ENCODE results near the gene ZNF79. TPM values are rescaled to one million over a fixed set of nuclear protein-coding genes. Genes with fewer than 3 reads are reported as not detected.

Gene ZNF79
- total RNA-seq, 2 experiments from 2014 or later: 7.9 to 8.1 TPM

GRCh38 chr9:127402401-127403090, 21.6 kb upstream of the ZNF79 start:
- no peak overlapping the region for H3K27ac Mint-ChIP-seq
- CTCF ChIA-PET: interaction anchor here (0.6 kb wide), 1 partner anchor 9 kb away, joined by 3 read pairs; no protein-coding TSS in a partner anchor

GRCh38 chr9:127403507-127404192, 20.5 kb upstream of the ZNF79 start:
- no peak for DNase-seq
- no peak overlapping the region for H3K27ac Mint-ChIP-seq
- CTCF ChIA-PET: interaction anchor here (0.6 kb wide), 1 partner anchor 11 kb away, joined by 3 read pairs; no protein-coding TSS in a partner anchor

More at GRCh38 chr9:127402401-127403090, 21.6 kb upstream of the ZNF79 start:
- intact Hi-C loops (cut with micrococcal nuclease): no loop called here
- Mint-ChIP-seq H3K27me3 (ENCODE audit: low read depth) (peaks cover 47% of the 10 kb centered on the region), H3K36me3 (ENCODE audit: low read depth) (no peaks in the 10 kb centered on the region), H3K4me3 (no peak overlapping the region), H3K4me1 (ENCODE audit: low read depth) (peaks cover 4% of the 10 kb centered on the region), H3K9me3 (no peaks in the 10 kb centered on the region)
- DNase-seq: no peak

GRCh38 chr9:127404631-127405030, 19.6 kb upstream of the ZNF79 start:
- Mint-ChIP-seq H3K27me3 (ENCODE audit: low read depth) (peaks cover 36% of the 10 kb centered on the region), H3K9me3 (no peaks in the 10 kb centered on the region), H3K36me3 (ENCODE audit: low read depth) (no peaks in the 10 kb centered on the region), H3K4me1 (ENCODE audit: low read depth) (no peaks in the 10 kb centered on the region), H3K4me3 (no peak overlapping the region), H3K27ac (no peak overlapping the region)
- CTCF ChIA-PET: no interaction called here
- intact Hi-C loops (cut with micrococcal nuclease): no loop called here
- no peak for DNase-seq

More at GRCh38 chr9:127403507-127404192, 20.5 kb upstream of the ZNF79 start:
- H3K9me3 Mint-ChIP-seq: no peaks in the 10 kb centered on the region
- no peaks in the 10 kb centered on the region for H3K4me1 Mint-ChIP-seq (ENCODE audit: low read depth)
- no peak overlapping the region for H3K4me3 Mint-ChIP-seq
- intact Hi-C loops (cut with micrococcal nuclease): no loop called here
- H3K36me3 Mint-ChIP-seq (ENCODE audit: low read depth): no peaks in the 10 kb centered on the region
- H3K27me3 Mint-ChIP-seq (ENCODE audit: low read depth): peaks cover 44% of the 10 kb centered on the region

- peaks cover 27% of the 10 kb centered on the region for H3K27me3 Mint-ChIP-seq (ENCODE audit: low read depth)
- no peak overlapping the region for H3K27ac Mint-ChIP-seq
- H3K4me3 Mint-ChIP-seq: no peak overlapping the region
- no peaks in the 10 kb centered on the region for H3K9me3 Mint-ChIP-seq
- CTCF ChIA-PET: no interaction called here
- no peaks in the 10 kb centered on the region for H3K36me3 Mint-ChIP-seq (ENCODE audit: low read depth)
- intact Hi-C loops (cut with micrococcal nuclease): no loop called here
- no peaks in the 10 kb centered on the region for H3K4me1 Mint-ChIP-seq (ENCODE audit: low read depth)
- DNase-seq: no peak
Observed at GRCh38 chr9:127405344-127406125, 18.6 kb upstream of the ZNF79 start.

- peaks cover 26% of the 10 kb centered on the region for H3K27me3 Mint-ChIP-seq (ENCODE audit: low read depth)
- intact Hi-C loops (cut with micrococcal nuclease): no loop called here
- DNase-seq: no peak
- H3K4me3 Mint-ChIP-seq: no peak overlapping the region
- no peaks in the 10 kb centered on the region for H3K9me3 Mint-ChIP-seq
- H3K27ac Mint-ChIP-seq: no peak overlapping the region
- no peaks in the 10 kb centered on the region for H3K4me1 Mint-ChIP-seq (ENCODE audit: low read depth)
- no peaks in the 10 kb centered on the region for H3K36me3 Mint-ChIP-seq (ENCODE audit: low read depth)
- CTCF ChIA-PET: no interaction called here
Observed at GRCh38 chr9:127406799-127407491, 17.2 kb upstream of the ZNF79 start.

GRCh38 chr9:127407492-127407843, 16.7 kb upstream of the ZNF79 start:
- no peaks in the 10 kb centered on the region for H3K9me3 Mint-ChIP-seq
- CTCF ChIA-PET: no interaction called here
- no peak for DNase-seq
- no peaks in the 10 kb centered on the region for H3K36me3 Mint-ChIP-seq (ENCODE audit: low read depth)
- intact Hi-C loops (cut with micrococcal nuclease): no loop called here
- no peak overlapping the region for H3K27ac Mint-ChIP-seq
- peaks cover 28% of the 10 kb centered on the region for H3K27me3 Mint-ChIP-seq (ENCODE audit: low read depth)
- no peaks in the 10 kb centered on the region for H3K4me1 Mint-ChIP-seq (ENCODE audit: low read depth)
- H3K4me3 Mint-ChIP-seq: no peak overlapping the region

GRCh38 chr9:127411122-127411521, 13.1 kb upstream of the ZNF79 start:
- Mint-ChIP-seq H3K9me3 (no peaks in the 10 kb centered on the region), H3K27ac (no peak overlapping the region), H3K27me3 (ENCODE audit: low read depth) (peaks cover 39% of the 10 kb centered on the region), H3K36me3 (ENCODE audit: low read depth) (no peaks in the 10 kb centered on the region), H3K4me1 (ENCODE audit: low read depth) (no peaks in the 10 kb centered on the region), H3K4me3 (no peak overlapping the region)
- no peak for DNase-seq
- intact Hi-C loops (cut with micrococcal nuclease): no loop called here
- CTCF ChIA-PET: no interaction called here

- Mint-ChIP-seq H3K27me3 (ENCODE audit: low read depth) (peaks cover 38% of the 10 kb centered on the region), H3K4me1 (ENCODE audit: low read depth) (peaks cover 3% of the 10 kb centered on the region), H3K27ac (no peak overlapping the region), H3K36me3 (ENCODE audit: low read depth) (no peaks in the 10 kb centered on the region), H3K4me3 (no peak overlapping the region), H3K9me3 (no peaks in the 10 kb centered on the region)
- no peak for DNase-seq
- intact Hi-C loops (cut with micrococcal nuclease): no loop called here
- CTCF ChIA-PET: no interaction called here
Observed at GRCh38 chr9:127415141-127415540, 9.0 kb upstream of the ZNF79 start.

- Mint-ChIP-seq H3K27me3 (ENCODE audit: low read depth) (peaks cover 38% of the 10 kb centered on the region), H3K36me3 (ENCODE audit: low read depth) (no peaks in the 10 kb centered on the region)
- CTCF ChIA-PET: interaction anchor here (0.6 kb wide), 1 partner anchor 223 kb away, joined by 3 read pairs; no protein-coding TSS in a partner anchor
Observed at GRCh38 chr9:127415657-127416056, 8.5 kb upstream of the ZNF79 start.

GRCh38 chr9:127417131-127418036, 6.8 kb upstream of the ZNF79 start:
- Mint-ChIP-seq H3K4me3 (no peak overlapping the region), H3K27me3 (ENCODE audit: low read depth) (peaks cover 26% of the 10 kb centered on the region), H3K27ac (no peak overlapping the region), H3K4me1 (ENCODE audit: low read depth) (peaks cover 3% of the 10 kb centered on the region), H3K9me3 (no peaks in the 10 kb centered on the region), H3K36me3 (ENCODE audit: low read depth) (no peaks in the 10 kb centered on the region)
- no peak for DNase-seq
- intact Hi-C loops (cut with micrococcal nuclease): no loop called here
- CTCF ChIA-PET: interaction anchor here (0.6 to 1.0 kb wide), 2 partner anchors 23 to 199 kb away, joined by 3 to 4 read pairs; no protein-coding TSS in a partner anchor

More at GRCh38 chr9:127415657-127416056, 8.5 kb upstream of the ZNF79 start:
- H3K4me1 Mint-ChIP-seq (ENCODE audit: low read depth): peaks cover 3% of the 10 kb centered on the region
- H3K27ac Mint-ChIP-seq: no peak overlapping the region
- intact Hi-C loops (cut with micrococcal nuclease): no loop called here
- no peaks in the 10 kb centered on the region for H3K9me3 Mint-ChIP-seq
- no peak overlapping the region for H3K4me3 Mint-ChIP-seq
- DNase-seq: no peak

GRCh38 chr9:127418037-127418471, 6.1 kb upstream of the ZNF79 start:
- Mint-ChIP-seq H3K9me3 (no peaks in the 10 kb centered on the region), H3K4me3 (no peak overlapping the region), H3K27ac (no peak overlapping the region), H3K4me1 (ENCODE audit: low read depth) (peaks cover 7% of the 10 kb centered on the region), H3K27me3 (ENCODE audit: low read depth) (peaks cover 24% of the 10 kb centered on the region), H3K36me3 (ENCODE audit: low read depth) (no peaks in the 10 kb centered on the region)
- intact Hi-C loops (cut with micrococcal nuclease): no loop called here
- CTCF ChIA-PET: interaction anchor here (1.0 kb wide), 1 partner anchor 200 kb away, joined by 4 read pairs; no protein-coding TSS in a partner anchor
- peak; percentile 60 for DNase-seq
